Esophagus squamous epithelium (tissue), 4 donors: ENCODE data around the gene SMIM14.

Source experiments
- CTCF ChIP-seq, 6 experiments: fragments of 450-650 bp in 4 of 6; fragments of 200-600 bp in 2 of 6; sonication (generic) in 2 of 6; IDR thresholded peaks; one replicate each; pipeline ENCODE4 v1.5.1; 2016 to 2019; ENCODE audit warnings: antibody characterized with exemption in 6 of 6, mild to moderate bottlenecking in 4 of 6, moderate library complexity in 4 of 6
- POLR2A ChIP-seq, 4 donors: fragments of 450-650 bp; IDR thresholded peaks; one replicate each; pipeline ENCODE4 v1.6.1; 2017; ENCODE audit warnings: antibody characterized with exemption in 4 of 4, mild to moderate bottlenecking in 4 of 4, moderate library complexity in 3 of 4

- TF ChIP-seq CTCF (IDR thresholded peaks at IDR 0.05) (no peak), POLR2A (IDR thresholded peaks at IDR 0.05) (no peak)
Observed at GRCh38 chr4:39565878-39566600, 72.6 kb downstream of the SMIM14 start.
